Measurements from ENCODE around the gene SHISA9.

The SHISA9 gene

GRCh38 chr16:13205352-13205751, 304.0 kb downstream of the SHISA9 start:
- DNase-seq: no peak

GRCh38 chr16:13206606-13207005, 305.2 kb downstream of the SHISA9 start:
- DNase-seq: no peak

- no peak for DNase-seq
These were observed 305.8 kb downstream of the SHISA9 start for GRCh38 chr16:13207151-13207550.

- no peak for DNase-seq
These were observed 322.3 kb downstream of the SHISA9 start for GRCh38 chr16:13223666-13224065.

- DNase-seq: no peak
These were observed 327.6 kb downstream of the SHISA9 start for GRCh38 chr16:13229039-13229438.

- DNase-seq: no peak
These were observed 330.0 kb downstream of the SHISA9 start for GRCh38 chr16:13231365-13231764.

GRCh38 chr16:13234999-13235398, 333.6 kb downstream of the SHISA9 start:
- DNase-seq: no peak

- no peak for DNase-seq
These were observed 334.9 kb downstream of the SHISA9 start for GRCh38 chr16:13236308-13236707.

GRCh38 chr16:13238182-13238581, 336.8 kb downstream of the SHISA9 start:
- DNase-seq: no peak

GRCh38 chr16:13242201-13242600, 340.8 kb downstream of the SHISA9 start:
- DNase-seq: no peak

- no peak for DNase-seq
These were observed 343.4 kb downstream of the SHISA9 start for GRCh38 chr16:13244770-13245169.

- no peak for DNase-seq
These were observed 344.4 kb downstream of the SHISA9 start for GRCh38 chr16:13245713-13246377.

- no peak for DNase-seq
These were observed 353.7 kb downstream of the SHISA9 start for GRCh38 chr16:13254998-13255614.

GRCh38 chr16:13262270-13263090, 361.1 kb downstream of the SHISA9 start:
- no peak for DNase-seq

GRCh38 chr16:13264749-13265552, 363.6 kb downstream of the SHISA9 start:
- DNase-seq: no peak

- no peak for DNase-seq
These were observed 368.0 kb downstream of the SHISA9 start for GRCh38 chr16:13269359-13269758.

GRCh38 chr16:13269905-13270528, 368.6 kb downstream of the SHISA9 start:
- DNase-seq: no peak

GRCh38 chr16:13270602-13271001, 369.2 kb downstream of the SHISA9 start:
- no peak for DNase-seq

GRCh38 chr16:13289515-13289914, 388.1 kb downstream of the SHISA9 start:
- no peak for DNase-seq

Measured in bone marrow (tissue), 2 donors.